ENCODE measurements around the gene SLC17A2.

Gene SLC17A2, protein sequence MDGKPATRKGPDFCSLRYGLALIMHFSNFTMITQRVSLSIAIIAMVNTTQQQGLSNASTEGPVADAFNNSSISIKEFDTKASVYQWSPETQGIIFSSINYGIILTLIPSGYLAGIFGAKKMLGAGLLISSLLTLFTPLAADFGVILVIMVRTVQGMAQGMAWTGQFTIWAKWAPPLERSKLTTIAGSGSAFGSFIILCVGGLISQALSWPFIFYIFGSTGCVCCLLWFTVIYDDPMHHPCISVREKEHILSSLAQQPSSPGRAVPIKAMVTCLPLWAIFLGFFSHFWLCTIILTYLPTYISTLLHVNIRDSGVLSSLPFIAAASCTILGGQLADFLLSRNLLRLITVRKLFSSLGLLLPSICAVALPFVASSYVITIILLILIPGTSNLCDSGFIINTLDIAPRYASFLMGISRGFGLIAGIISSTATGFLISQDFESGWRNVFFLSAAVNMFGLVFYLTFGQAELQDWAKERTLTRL

GRCh38 chr6:25930532-25931410 is at the start of gene SLC17A2:
SLC17A2 (minus strand) TSS chr6:25930691; CDS start chr6:25925796, 4,895 bp downstream.
- TF ChIP-seq CTCF (IDR thresholded peaks at IDR 0.05; ENCODE audit: low read depth, low read length): no peak
- H3K4me3 ChIP-seq (ENCODE audit: low read depth, low read length): no peak within 1 kb of the TSS

- no peak for TF ChIP-seq CTCF (IDR thresholded peaks at IDR 0.05; ENCODE audit: low read depth, low read length)
- H3K4me3 ChIP-seq (ENCODE audit: low read depth, low read length): no peak overlapping the region
Measured at GRCh38 chr6:25975923-25976560, 45.6 kb upstream of the SLC17A2 start.

DNA sequence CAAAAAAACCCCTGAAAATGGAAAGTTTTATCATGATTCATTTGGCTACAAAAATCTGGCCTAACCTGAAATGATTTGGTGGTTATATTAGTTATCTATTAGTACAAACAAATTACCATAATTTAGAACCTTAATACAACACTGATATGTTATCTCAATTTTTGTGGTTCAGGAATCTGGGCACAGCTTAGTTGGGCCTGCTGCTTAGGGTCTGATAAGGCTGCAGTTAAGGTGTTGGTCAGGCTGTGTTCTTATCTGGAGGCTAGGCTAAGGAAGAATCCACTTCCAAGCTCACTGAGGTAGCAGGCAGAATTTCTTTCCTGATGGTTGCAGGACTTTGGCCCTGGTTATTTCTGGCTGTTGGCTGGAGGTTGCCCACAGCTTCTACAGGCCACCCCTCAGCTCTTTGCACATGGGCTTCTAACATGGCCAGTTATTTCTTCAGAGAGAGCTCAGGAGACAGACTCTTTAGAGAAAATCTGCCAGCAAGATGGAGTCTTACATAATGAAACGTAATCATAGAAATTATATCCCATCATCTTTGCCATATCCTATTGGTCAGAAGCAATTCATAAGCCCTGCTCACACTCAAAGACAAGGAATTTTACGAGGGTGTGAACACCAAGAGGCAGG is 43.5 kb upstream of the SLC17A2 start:
- no peak overlapping the region for H3K4me3 ChIP-seq (ENCODE audit: low read depth, low read length)
- TF ChIP-seq CTCF (IDR thresholded peaks at IDR 0.05; ENCODE audit: low read depth, low read length): no peak

GRCh38 chr6:25972902-25973301 is 42.4 kb upstream of the SLC17A2 start:
- no peak for TF ChIP-seq CTCF (IDR thresholded peaks at IDR 0.05; ENCODE audit: low read depth, low read length)
- no peak overlapping the region for H3K4me3 ChIP-seq (ENCODE audit: low read depth, low read length)

DNA sequence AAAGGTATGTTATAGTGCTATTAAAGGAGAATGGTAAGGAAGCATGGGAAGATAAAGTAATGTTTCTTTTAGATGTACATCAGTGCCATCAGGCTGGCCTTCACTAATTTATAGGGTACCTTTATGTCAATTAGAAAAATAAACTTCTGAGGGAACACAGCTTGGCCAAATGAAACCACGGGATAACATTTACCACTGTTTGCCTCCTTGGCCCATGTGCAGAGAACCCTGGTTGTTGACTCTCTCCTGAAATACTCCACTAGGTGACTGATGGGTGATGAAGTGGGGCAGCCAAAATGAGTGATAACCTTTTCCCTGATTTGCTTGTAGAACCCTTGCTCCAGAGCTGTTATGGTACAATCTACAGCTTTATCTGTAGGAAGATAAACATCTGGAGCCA is 41.6 kb upstream of the SLC17A2 start:
- H3K4me3 ChIP-seq (ENCODE audit: low read depth, low read length): no peak overlapping the region
- TF ChIP-seq CTCF (IDR thresholded peaks at IDR 0.05; ENCODE audit: low read depth, low read length): no peak

DNA sequence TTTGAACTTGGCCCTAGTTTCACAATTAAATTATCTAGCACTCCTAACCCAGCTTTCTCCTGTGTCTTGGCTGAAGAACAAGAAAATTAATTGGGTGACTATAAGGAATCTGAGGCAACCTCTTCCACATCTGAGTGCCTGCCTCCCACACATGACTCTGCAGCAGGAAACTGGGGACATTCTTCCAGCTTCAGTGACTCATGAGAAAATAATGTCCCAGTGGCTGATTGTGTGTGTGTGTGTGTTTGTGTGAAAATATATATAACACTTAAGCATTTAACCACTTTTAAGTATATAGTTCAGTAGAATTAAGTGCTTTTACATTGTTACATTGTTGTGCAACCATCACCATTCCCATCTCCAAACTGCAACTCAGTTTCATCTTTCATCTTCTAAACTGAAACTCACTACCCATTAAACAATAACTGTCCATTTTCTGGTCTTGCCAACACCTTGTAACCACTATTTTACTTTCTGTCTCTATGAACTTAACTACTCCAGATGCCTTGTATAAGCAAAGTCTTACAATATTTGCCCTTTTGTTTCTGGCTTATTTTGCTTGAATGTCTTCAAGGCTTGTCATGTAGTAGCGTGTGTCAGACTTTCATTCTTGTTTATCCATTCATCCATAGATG is 40.8 kb upstream of the SLC17A2 start:
- no peak overlapping the region for H3K4me3 ChIP-seq (ENCODE audit: low read depth, low read length)
- TF ChIP-seq CTCF (IDR thresholded peaks at IDR 0.05; ENCODE audit: low read depth, low read length): no peak

All from WI38 (cell line).